ENCODE measurements around the gene SCARB1.

SCARB1 gene

GRCh38 chr12:124740691-124741137 lies 123.0 kb downstream of the SCARB1 start:
- no peak for FAIRE-seq

DNA sequence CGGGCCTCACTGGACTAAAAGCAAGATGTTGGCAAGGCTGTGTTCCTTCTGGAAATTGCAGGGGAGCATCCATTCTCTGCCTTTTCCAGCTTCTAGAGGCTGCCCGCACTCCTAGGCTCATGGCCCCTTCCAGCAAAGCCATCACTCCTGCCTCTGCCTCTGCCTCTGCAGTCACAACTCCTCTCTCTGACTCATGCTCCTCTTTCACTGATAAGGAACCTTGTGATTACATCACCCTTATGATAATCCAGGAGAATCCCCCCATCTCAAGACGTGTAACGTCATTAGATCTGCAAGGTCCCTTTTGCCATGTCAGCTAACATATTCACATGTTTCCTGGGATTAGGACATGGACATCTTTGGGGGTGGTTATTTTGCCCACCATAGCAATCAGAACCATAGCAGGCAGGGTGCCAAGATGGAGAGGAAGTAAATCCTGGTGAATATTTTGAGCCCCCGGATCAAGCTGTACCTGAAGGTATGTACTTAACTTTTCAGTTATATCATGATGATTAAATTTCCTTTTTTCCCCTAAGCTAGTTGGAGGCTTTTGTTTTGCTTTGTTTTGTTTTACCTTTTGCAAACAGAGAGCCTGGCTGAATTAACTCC lies 123.6 kb downstream of the SCARB1 start:
- no peak for FAIRE-seq

- FAIRE-seq: no peak
Measured at GRCh38 chr12:124738636-124739467, 124.8 kb downstream of the SCARB1 start.

DNA sequence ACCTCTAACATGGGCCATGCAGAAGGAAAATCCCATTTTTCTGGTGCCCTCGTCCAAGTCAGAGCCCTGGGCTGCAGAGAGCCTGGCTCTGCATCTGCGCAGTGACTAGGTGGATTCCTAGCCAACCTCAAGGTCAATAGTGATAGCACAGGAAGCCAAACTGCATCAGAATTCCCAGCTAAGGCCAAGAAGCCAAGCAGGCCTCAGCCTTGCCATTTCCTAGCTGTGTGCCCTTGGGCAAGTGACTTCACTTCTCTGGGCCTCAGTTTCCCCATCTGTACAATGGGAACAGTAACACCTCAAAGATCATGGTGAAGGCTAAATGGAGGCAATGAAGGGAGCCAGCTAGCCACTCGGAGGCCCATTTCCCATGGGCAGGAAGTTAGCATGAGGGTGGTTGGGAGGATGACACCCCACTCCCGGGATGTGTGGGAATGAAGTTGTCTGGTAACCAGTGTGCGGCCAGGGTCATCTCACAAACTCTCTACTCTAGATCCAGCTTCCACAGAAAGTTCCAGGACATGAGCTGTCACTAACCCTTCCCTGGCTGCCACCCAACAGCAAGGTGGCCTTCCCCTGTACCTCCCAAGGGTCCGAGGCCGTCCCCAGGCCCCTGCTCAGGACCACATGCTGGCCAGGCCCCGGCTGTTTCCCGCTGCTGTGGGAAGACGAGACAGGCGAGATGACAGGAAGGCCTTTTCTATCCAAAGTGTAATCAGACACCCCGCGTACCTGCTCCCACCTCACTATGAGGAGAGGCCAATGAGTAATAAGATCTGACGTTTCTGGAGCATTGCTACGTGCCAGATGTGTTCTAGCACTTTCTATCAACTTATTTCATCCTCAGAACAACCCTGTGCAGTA lies 125.7 kb downstream of the SCARB1 start:
- no peak for FAIRE-seq

- no peak for FAIRE-seq
Measured at GRCh38 chr12:124737040-124737419, 126.6 kb downstream of the SCARB1 start.

DNA sequence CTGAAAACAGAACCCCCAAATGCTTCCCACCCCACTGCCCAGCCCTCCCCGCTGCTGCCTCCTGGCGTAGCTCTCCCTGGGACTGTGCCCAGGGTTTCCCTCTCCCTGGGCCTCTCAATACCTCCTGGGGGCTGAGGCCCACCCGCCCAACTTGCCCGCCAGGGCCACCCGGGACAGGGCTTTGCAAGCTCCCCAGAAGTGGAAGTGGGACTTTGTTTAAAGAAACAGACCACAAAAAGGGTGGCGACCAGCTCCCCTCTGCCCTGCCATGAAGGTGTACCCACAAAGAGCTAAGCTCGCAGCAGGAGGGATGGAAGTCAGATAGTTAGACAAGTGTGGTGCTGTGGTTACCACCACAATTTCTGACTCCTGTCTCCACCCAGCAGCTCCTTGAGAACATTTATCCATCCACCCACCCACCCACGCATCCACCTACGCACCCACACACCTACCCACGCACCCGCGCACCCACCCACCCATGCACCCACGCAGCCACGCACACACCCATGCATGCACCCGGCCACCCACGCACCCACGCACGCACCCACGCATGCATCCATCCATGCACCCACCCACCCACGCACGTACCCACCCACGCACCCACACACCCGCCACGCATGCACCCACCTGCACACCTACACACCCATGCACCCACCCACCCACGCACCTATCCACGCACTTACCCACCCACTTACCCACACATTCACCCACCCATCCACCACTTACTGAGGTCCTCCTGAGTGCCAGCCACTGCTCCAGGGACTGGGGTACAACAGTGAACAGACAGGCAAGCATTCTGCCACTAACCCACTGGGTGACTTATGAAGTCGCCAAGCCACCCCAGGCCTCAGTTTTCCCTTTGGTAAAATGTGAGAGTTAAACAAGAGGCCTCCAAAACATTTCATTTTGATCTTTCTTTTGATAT lies 127.3 kb downstream of the SCARB1 start:
- FAIRE-seq: no peak

GRCh38 chr12:124734224-124734788 lies 129.4 kb downstream of the SCARB1 start:
- FAIRE-seq: no peak

DNA sequence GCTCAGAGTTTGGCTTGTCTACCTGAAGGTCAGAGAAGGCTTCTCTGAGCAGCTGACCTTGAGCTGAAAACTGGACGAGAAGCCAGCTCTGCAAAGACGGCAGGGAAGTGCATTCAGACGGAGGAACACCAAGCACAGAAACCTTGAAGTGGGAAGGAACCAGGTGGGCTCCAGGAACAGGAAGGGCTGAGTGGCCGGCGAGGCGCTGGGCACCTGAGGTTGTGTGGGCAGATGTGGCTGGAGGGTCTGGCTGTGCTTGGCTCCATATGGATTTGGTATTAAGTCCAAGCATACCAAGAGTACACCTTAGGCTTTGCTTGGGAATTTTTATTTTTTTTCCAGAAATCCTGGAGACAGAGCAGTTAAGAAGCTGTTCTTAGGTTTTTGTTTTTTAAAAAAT lies 130.6 kb downstream of the SCARB1 start:
- no peak for FAIRE-seq

DNA sequence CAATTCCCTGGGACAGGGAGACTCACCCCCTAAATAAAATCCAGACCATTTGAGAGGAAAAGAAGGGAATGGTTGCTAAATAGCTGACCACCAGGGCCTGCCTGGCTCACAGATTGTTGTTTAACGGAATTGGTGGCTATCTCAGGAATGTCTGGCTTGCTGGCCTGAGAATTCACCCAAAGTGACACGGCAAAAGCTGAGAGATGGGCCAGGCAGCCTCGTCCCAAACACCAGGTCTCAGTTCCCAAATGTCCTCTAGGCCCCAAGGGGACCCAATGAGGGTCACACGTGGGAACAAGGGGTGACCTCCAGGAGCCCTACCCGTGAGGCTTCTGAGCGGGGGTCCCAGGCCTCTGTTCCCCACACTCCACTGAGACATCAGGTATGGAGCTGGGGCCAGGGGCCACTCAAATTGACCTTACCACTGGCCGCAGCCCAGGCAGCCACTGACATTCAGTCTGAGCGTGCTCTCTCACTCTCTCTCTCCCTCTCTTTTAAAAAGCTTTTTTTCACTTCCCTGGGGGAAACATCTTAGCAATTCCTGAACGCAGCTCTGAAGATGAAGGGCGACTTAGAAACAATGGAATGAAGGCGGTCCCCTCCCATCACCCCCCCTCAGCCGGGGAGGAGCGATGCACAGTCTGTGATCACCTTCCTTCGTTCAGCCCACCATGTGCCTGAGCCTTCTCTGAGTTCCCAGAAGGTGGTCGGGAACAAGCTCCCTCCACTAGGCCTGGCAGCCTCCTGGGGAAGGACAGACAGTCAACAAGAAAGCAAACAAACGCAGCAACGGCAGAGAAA lies 131.2 kb downstream of the SCARB1 start:
- FAIRE-seq: no peak

- FAIRE-seq: no peak
Measured at GRCh38 chr12:124731869-124732268, 131.8 kb downstream of the SCARB1 start.

DNA sequence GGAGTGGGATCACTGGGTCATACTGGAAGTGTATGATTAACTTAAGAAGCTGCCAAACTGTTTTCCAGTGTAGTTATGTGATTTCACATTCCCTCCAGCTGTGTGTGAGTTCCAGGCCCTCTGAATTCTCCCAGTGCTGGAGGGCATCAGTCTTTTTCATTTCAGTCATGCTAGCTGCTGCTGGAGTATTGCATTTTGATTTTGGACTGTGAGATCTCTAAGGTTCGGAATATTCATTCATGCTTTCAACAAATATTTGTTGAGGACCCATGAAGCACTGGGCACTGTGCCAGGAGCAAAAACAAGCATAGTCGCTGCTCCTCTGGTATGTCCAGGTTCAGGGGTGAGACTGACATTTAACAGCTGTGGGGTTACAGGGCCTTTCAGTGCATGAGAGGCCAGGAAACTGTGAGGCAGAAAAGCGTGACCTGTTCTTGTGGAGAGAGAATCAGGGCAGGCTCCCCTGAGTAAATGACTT lies 133.2 kb downstream of the SCARB1 start:
- no peak for FAIRE-seq

DNA sequence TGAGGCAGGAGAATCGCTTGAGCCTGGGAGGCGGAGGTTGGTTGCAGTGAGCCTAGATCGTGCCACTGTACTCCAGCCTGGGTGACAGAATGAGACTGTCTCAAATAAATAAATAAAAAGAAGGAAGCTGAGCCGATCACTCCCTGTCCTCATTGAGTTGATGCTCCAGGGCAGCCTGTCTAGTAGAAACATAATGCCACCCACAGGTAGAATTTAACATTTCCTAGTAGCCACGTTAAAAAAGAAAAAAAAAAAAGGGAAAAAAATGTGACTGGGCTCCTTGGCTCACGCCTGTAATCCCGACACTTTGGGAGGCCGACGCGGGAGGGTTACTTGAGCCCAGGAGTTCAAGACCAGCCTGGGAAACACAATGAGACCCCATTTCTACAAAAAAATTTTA lies 135.7 kb downstream of the SCARB1 start:
- FAIRE-seq: no peak

- FAIRE-seq: no peak
Measured at GRCh38 chr12:124727264-124727800, 136.3 kb downstream of the SCARB1 start.

Data from endometrium (tissue), 2 donors.